ENCODE data around the gene BPIFB2. TPM values are rescaled to one million over a fixed set of nuclear protein-coding genes. Genes with fewer than 3 reads are reported as not detected.
A peak's percentile ranks its signal among the peaks of the same experiment; 100 is the strongest.
"Not testable (repeated sequence)": the region's sequence is repeated elsewhere in the genome, so short reads cannot be mapped to it uniquely, and the experiment has no call there.

BPIFB2 gene
- total RNA-seq, 1 donor from 2014 or later, result not detected

GRCh38 chr20:32960849-32961731 is 46.4 kb upstream of the BPIFB2 start:
- Histone ChIP-seq H3K9me3 (peaks cover 2% of the 10 kb centered on the region), H3K27ac (no peak overlapping the region), H3K36me3 (no peaks in the 10 kb centered on the region), H3K4me1 (no peaks in the 10 kb centered on the region), H3K27me3 (no peaks in the 10 kb centered on the region), H3K4me3 (no peak overlapping the region)
- peak in 1 of 2 donors; percentile 74 for DNase-seq (ENCODE audit: extremely low spot score in 2 of 2)
- intact Hi-C loops (cut with DNase I), result no loop called here
- no peak for TF ChIP-seq POLR2A (IDR thresholded peaks at IDR 0.05)
- no peak for TF ChIP-seq CTCF (IDR thresholded peaks at IDR 0.05)
- no peak for TF ChIP-seq POLR2AphosphoS5 (IDR thresholded peaks at IDR 0.05; ENCODE audit: insufficient read depth in 1 of 2, low read depth in 1 of 2)

- Histone ChIP-seq H3K9me3 (no peaks in the 10 kb centered on the region), H3K4me1 (no peaks in the 10 kb centered on the region), H3K4me3 (no peak overlapping the region), H3K27ac (no peak overlapping the region), H3K27me3 (no peaks in the 10 kb centered on the region), H3K36me3 (no peaks in the 10 kb centered on the region)
- intact Hi-C loops (cut with DNase I), result no loop called here
- no peak for DNase-seq (ENCODE audit: extremely low spot score in 2 of 2)
- TF ChIP-seq POLR2A (IDR thresholded peaks at IDR 0.05) (no peak), POLR2AphosphoS5 (IDR thresholded peaks at IDR 0.05; ENCODE audit: insufficient read depth in 1 of 2, low read depth in 1 of 2) (no peak), CTCF (IDR thresholded peaks at IDR 0.05) (no peak)
Measured at GRCh38 chr20:32962053-32962452, 45.5 kb upstream of the BPIFB2 start.

GRCh38 chr20:32962646-32963045 is 44.9 kb upstream of the BPIFB2 start:
- H3K9me3 ChIP-seq; DNase-seq (ENCODE audit: extremely low spot score in 2 of 2); H3K27me3 ChIP-seq; H3K27ac ChIP-seq; H3K4me1 ChIP-seq; H3K4me3 ChIP-seq; H3K36me3 ChIP-seq; intact Hi-C loops (cut with DNase I): not testable (repeated sequence)

GRCh38 chr20:32963176-32963575 is 44.3 kb upstream of the BPIFB2 start:
- H3K27ac ChIP-seq, result no peak overlapping the region
- no peaks in the 10 kb centered on the region for H3K4me1 ChIP-seq
- TF ChIP-seq POLR2AphosphoS5 (IDR thresholded peaks at IDR 0.05; ENCODE audit: insufficient read depth in 1 of 2, low read depth in 1 of 2), result no peak
- TF ChIP-seq CTCF (IDR thresholded peaks at IDR 0.05), result no peak
- TF ChIP-seq POLR2A (IDR thresholded peaks at IDR 0.05), result no peak
- H3K4me3 ChIP-seq, result no peak overlapping the region
- no peaks in the 10 kb centered on the region for H3K27me3 ChIP-seq
- H3K36me3 ChIP-seq, result no peaks in the 10 kb centered on the region
- no peaks in the 10 kb centered on the region for H3K9me3 ChIP-seq
- intact Hi-C loops (cut with DNase I), result no loop called here
- no peak for DNase-seq (ENCODE audit: extremely low spot score in 2 of 2)

GRCh38 chr20:32964575-32964974 is 42.9 kb upstream of the BPIFB2 start:
- TF ChIP-seq CTCF (IDR thresholded peaks at IDR 0.05) (no peak), POLR2A (IDR thresholded peaks at IDR 0.05) (no peak), POLR2AphosphoS5 (IDR thresholded peaks at IDR 0.05; ENCODE audit: insufficient read depth in 1 of 2, low read depth in 1 of 2) (no peak)

More at GRCh38 chr20:32964575-32964974, 42.9 kb upstream of the BPIFB2 start:
- intact Hi-C loops (cut with DNase I), result no loop called here
- H3K27me3 ChIP-seq, result no peaks in the 10 kb centered on the region
- H3K9me3 ChIP-seq, result no peaks in the 10 kb centered on the region
- no peak overlapping the region for H3K27ac ChIP-seq
- DNase-seq (ENCODE audit: extremely low spot score in 2 of 2), result no peak
- no peak overlapping the region for H3K4me3 ChIP-seq
- no peaks in the 10 kb centered on the region for H3K36me3 ChIP-seq
- no peaks in the 10 kb centered on the region for H3K4me1 ChIP-seq
